Measurements from ENCODE around the gene WDPCP.
"Not testable (repeated sequence)": the region's sequence is repeated elsewhere in the genome, so short reads cannot be mapped to it uniquely, and the experiment has no call there.

Gene WDPCP

DNA sequence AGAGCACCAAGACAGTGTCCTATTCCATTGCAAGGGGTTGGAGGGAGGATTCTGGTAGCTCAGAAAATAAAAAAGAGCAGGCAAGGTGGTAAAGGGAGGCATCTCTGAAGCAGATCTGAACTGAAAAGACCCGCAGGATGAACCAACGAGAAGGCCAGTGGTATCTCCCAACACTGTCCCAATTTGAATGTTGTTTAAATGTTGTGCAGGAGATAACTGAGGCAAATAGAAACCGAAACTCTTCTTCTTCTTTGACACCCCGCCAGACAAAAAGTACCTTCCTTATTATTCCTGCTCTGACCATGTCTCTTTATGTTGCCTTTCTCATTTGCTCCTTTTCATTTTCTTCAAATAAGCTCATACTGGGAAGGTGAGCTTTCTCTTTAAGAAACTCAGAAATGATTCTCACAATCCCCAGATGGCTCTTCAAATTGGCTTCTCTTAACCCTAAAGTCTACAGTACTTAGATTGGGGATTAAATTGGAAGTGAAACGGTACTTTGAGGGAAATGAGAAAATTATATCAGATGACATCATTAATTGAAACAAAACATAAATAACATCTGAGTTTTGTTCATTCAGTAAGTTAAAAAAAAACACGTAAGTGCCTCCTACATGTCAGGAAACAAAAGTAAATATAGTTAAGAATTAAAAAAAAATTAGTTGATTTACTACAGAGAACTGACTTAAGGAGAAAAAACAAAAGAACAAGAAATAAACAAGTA lies 143.6 kb downstream of the WDPCP start:
- no peak for DNase-seq (ENCODE audit: low read depth)

DNA sequence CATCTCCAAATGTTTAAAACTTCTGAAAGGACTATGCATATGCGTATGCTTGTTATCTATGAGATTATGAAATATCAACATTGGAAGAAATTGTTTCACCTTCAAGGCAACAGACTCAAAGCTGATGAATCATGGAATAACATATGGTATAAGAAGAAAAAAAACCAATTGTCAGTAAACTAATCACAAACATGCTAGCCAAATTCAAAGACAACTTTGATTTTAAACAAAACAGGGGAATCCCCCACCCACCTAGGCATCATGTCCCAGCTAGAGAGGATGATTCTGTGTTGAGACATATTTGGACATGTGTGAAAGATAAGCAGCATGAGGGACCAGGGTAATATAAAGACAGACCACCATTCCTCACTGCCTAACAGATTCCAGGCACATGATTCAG lies 147.7 kb downstream of the WDPCP start:
- DNase-seq (ENCODE audit: low read depth): no peak

DNA sequence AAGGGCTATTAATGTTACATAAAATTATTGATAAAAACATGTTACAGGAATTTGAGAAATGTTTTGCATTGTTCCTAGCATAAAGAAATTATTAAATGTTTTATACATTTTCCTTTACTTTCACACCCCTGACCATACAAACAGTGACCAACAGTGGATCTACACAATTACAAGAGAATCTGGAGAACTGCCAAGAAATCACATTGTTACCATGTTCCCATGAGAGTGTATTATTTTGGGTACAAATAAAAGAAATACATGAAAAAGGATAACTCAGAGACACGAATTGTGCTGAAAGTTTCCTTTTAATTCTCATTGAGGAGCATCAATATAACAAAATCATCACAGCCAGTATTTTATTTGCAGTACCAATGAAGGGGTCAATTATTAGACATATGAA lies 150.1 kb downstream of the WDPCP start:
- no peak for DNase-seq (ENCODE audit: low read depth)

DNA sequence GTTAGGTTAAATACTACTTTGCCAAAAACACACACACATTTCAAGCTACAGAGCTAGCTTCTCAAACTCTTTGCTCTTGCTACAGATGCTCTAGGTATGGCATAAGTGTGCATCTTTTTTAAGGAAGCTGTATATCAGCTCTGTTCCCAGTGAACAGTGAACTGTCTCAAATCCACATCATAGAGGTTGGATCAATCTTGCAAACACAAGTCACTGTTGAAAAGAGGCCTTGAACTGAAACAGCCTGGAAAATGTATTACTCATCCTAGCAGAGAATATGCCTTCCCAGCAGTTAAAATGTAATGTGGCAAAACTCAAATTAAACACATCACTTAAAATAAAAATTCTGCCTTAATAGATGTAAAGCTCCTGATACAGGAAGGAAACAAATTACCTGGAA lies 151.8 kb downstream of the WDPCP start:
- no peak for DNase-seq (ENCODE audit: low read depth)

DNA sequence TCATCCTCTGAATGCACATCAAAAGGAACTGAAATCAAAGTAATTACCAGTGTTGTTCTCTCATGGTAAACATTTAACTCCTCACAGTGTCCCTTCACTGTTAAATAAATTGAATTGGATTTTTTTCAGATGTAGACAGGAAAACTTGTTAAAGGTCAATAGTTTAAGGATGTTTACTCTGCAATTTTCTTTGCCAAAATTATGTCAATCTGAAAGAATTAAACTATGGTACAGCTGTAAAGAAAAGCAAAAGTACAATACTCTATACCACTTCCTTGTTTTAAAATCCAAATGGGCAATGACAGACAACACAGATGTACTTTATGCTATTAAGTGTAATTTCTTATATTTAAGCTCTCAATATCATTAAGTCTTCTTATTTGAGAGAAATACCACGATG lies 153.2 kb downstream of the WDPCP start:
- no peak for DNase-seq (ENCODE audit: low read depth)

DNA sequence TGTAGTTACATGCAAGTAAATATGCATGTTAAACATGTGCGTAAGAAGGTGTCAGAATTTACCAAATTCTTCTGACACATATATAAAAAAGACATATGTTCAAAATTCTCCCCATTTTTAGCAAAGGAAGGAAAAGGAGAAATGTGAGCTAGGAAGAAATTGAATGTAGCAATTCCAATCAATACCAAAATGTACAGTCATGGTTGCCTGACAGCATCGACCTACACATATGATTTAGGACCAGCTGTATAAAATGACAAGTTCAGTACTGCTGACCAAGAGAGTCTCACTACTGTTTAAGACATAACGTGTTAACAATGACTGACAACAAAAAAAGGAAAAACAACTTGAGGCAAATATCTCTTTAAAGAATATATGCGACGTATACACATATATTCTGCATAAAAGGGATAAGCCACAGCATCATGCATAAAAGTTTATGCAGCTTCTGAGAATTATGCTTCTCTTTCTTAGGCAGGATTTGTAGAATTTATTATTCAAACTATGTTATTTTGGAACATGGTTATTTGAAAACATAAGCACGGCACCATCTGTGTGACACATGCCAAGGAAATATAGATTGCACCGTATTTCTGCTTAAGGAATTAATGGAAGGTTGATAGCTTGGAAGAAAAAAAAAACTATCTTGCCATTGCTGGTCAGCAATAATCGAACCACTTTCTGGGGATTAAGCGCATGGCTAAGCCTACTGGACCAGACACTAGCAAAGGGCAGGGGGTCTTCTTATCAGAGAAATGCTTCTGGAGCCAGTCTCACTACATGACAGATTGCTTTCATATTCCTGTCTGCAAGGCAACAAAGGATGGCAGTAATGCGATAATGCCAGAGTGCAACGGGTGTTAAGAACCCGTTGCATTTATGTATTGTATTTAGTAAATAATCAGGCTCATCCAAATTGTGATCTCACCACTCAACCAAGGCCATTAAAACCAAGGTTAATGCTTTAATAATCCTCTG lies 154.0 kb downstream of the WDPCP start:
- no peak for DNase-seq (ENCODE audit: low read depth)

DNA sequence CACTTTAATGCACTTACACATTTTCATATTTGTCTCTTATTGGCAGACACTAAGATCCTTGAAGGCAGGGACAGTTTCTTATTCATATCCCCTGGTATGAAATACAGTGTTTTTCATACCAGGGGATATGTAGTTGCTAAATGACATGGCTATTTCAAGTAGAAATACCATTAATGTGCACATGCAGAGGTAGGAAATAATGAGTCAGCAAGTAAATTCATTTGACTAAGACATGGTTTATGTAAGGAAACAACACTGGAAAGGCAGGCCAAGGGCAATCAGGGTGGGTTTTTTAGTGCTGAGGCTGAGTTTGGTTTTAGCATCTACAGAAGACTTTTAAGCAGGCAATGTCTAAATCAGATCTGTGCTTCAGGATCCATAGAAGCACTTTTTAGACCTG lies 155.9 kb downstream of the WDPCP start:
- DNase-seq (ENCODE audit: low read depth): no peak

DNA sequence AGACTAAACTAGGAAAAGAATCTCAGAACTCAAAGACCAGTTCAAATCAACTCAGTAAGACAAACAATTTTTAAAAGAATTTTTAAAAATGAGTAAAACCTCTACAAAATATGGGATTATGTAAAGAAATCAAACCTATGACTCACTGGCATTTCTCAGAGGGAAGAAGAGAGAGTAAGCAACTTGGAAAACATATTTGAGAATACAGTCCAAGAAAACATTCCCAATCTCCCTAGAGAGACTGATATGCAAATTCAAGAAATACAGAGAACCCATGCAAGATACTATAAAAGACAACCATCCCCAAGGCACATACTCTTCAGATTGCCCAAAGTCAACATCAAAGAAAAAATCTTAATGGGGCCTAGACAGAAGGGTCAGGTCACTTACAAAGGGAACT lies 162.7 kb downstream of the WDPCP start:
- no peak for DNase-seq (ENCODE audit: low read depth)

DNA sequence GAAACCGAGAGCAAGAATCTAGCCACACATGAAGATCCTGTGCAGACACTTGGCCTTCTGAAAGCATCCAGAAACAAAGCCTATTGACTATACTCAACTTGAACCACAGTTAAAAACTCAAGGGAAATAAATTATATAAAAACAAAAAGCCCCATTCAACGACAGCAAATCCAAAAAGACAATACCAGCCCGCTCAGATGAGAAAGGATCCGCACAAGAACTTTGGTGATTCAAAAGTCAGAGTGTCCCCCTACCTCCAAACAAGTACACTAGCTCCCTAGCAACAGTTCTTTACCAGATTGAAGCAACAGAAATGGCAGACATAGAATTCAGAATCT lies 163.2 kb downstream of the WDPCP start:
- DNase-seq (ENCODE audit: low read depth): no peak

DNA sequence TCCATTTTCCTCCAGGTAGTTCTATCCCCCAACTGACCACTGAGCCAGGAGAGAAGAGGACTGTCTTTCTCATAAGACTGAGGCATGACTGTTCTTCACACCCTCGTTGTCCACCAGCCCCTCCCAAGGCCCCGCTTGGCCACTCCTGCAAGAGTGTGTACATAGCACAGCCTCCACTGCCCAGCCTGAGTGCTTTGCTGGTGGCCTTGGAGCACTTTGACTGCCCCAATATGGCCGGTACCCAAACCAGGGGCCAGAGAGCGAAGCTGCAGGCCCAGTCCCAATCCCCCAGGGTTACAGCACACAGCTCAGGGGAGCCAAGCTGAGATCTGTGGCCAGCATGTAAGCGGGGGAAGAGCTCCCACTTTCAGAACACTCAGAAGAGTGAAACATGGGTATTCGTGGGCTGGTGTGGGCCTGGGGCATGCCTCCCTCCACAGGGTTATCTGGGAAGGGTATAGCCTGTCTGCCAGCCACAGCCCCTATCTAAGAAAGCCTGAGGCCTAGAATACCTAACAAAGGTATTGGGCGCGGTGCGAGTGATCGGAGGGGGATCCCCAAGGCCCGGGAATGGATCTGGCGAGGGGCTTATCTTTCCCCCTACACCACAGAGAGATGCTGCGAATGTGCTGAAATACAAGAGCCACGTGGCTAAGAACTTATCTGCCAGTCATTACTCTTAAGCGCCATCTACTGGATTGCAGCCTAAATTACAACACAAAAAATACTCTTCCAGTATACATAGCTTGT lies 163.8 kb downstream of the WDPCP start:
- no peak for DNase-seq (ENCODE audit: low read depth)

DNA sequence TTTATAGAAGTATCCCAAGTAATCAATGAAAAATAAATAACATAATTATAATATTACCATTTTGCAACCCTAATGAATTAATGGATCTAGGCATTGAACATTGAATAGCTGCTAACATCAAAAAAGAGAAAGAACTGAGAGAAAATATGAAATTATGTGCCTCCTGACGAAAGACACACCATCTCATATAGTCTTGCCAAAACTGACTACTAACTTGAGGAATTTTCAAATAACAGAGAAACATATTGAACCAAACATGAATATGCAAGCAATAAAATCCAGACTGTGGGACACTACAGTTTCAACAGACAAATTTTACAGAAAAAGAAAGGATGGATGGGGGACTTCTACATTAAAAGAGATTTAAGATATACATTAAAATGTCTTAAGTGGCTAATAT lies 165.7 kb downstream of the WDPCP start:
- no peak for DNase-seq (ENCODE audit: low read depth)

DNA sequence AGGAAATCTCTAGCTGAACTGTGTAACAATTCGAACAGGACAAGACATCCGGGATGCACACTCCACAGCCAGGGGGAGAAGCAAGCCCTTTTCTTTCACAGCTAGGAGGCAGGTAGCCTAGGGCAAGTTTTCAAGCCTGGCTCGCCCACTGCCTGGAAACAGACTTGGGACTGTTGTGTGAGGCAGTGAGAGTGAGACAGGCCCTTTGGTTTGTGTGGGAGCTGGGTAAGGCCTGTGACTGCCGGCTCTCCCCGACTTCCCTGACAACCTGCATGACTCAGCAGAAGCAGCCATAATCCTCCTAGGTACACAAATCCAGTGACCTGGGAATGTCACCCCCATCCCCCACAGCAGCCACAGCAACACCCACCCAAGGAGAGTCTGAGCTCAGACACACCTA lies 179.7 kb downstream of the WDPCP start:
- DNase-seq (ENCODE audit: low read depth): no peak

DNA sequence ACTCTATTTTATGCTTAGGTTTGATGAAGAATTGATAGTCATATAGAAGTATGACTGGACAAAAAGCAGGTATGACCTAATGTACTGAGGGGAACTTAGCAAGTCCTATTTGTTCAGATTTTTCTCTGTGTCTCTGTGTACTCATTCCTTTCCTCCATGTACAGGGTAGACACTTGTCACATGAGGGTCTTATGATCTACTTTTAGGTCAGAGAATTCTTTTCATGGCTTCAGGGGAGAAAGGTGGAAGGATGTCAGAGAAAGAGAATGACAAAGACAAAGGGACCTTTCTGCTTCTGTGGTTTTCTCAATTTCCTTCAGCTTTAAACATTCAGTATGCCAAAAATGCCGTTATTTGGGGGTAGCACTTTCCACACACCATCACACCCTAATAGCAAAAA lies 181.6 kb downstream of the WDPCP start:
- no peak for DNase-seq (ENCODE audit: low read depth)

DNA sequence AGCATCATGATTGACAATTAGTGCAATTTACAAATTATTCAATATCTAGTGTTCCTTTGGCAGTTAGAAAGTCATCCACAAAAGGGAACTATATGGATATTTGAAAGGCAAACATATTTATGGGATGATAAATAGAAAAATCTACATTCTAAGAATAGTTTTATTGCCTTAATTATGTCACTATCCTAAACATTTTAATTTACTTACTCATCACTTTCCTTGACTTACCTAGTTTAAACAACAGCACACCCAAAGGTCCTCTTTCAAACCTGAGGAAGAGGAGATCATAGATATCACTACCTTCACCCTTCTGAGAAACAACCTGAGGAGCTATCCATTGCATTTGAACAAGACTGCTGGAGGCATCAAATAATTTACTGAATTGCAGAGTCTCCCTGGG lies 184.5 kb downstream of the WDPCP start:
- no peak for DNase-seq (ENCODE audit: low read depth)

DNA sequence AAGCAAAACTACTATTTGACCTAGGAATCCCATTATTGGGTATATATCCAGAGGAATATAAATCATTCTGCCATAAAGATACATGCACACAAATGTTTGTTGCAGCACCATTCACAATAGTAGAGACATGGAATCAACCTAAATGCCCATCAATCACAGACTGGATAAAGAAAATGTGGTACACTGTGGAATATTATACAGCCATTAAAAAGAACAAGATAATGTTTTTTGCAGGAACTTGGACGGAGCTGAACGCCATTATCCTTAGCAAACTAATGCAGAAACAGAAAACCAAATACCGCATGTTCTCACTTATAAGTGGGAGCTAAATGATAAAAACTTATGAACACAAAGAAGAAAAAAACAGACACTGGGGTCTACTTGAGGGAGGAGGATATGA lies 185.4 kb downstream of the WDPCP start:
- not testable (repeated sequence) for DNase-seq (ENCODE audit: low read depth)

DNA sequence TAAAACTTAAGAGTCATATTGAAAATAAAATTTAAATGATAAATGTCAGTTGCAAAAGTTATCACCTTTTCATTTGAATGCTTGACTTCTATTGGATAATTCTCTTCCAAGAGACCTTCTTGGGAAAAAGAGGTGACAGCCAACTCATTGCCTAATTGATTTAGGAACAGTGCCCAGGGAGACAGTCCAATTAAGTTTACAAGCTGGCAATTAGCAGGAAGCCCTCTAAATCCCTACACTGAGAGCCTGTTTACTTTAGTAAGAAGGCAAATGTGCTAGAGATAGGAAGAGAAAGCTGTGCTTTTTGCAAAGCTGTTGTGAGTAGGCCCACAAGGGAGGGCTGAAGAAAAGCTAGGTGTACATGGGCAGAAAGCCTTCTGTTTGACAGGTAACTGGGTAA lies 189.1 kb downstream of the WDPCP start:
- no peak for DNase-seq (ENCODE audit: low read depth)

DNA sequence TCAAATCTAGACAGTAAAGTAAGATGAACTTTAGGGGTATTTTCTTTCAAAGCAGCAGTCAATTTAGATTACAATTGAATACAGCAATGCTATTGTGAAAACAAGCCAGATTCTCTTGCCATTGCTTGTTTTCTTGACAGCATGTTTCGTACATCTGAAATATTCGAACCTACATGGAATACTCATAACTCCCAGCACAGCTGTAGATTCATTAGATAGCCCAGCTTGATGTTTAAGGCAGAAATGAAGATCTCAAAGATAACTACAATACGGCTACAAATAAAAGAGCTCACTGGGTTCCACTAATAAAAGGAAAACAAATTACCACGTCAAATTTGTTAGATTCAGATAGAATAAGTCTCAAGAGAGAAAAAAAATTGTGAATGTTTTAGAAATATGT lies 208.8 kb downstream of the WDPCP start:
- DNase-seq (ENCODE audit: low read depth): no peak

DNA sequence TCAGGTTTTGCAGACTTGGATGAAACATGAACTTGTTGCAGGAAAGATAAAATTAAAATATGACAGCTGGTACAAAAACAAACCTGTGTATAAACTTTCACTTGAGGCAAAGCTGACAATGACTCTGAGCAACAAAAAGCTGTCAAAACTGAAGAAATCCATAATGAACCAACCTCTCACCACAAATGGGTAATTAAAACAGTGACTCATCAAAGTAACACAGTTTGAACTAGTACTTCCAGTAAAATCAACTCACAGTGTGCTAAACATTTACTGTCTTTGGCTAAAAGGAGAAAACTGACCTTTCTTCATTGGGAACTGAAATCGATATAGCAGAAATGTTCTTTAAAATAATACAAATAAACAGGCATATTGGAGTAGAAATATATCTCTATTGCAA lies 209.7 kb downstream of the WDPCP start:
- DNase-seq (ENCODE audit: low read depth): no peak

DNA sequence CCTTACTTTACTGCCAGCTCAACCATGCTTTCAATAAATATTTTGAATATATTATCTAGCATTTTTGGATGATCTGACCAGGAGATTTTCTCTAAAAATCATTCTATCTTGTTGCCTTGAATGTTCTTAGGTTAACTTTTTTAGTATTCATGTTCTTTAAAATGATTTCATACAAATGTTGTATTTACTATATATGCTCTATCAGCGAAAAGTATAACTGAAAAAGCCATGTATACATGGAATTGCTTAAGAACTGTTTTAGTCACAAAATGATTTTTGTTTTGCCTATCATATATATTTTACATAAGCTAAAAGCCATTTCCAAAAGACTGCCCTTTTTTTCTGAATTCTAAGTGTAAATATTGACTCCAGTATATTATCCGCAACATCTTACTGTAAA lies 213.9 kb downstream of the WDPCP start:
- DNase-seq (ENCODE audit: low read depth): no peak

DNA sequence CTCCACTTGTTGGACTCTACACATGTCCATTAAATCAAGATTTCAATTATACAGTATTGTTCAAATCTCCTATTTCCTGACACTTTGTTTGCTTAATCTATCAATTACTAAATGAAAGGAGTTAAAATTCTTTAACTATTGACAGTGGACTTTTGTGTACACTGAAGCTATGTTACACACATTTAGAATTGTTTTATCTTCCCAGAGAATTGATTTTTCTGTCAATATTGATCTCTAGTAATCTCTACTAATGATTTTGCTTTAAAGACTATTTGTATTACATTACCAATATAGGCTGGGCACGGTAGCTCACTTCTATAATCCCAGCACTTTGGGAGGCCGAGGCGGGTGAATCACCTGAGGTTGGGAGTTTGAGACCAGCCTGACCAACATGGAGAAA lies 215.7 kb downstream of the WDPCP start:
- DNase-seq (ENCODE audit: low read depth): no peak

DNA sequence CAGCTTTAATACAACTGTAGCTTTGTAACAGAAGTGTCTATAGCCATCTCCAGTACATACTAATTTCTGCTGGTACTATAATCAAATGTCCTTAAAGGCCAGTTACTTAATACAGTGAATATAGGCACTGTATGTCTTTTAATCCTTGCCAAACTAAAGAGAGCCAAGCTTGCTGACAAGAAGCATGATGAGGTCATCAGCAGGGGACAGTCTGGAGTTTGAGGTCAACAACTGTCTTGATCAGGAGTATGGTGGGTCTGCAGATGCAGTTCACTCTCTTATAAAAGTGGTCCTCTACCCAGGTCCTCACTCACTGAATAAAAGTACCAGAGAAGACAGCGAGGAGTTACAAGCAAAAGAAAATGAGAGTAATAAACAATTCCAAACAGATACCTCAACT lies 219.1 kb downstream of the WDPCP start:
- DNase-seq (ENCODE audit: low read depth): no peak

DNA sequence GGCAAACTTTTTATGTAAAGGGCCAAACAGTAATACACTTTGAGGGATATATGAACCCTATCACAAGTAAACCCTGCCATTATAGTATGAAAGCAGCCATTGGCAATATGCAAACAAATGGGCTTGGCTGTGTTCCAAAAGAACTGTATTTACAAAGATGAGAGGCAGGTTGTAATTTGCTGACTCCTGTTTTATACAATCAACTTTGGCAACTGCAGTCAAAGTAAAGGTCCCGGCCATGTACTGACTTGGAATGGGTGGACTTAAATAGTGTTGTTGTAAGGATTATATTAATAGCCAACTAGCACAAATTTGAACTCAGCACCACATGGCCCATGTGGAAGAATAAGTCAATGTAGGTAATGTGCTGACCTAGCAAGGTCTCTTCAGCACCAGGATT lies 223.4 kb downstream of the WDPCP start:
- DNase-seq (ENCODE audit: low read depth): no peak

DNA sequence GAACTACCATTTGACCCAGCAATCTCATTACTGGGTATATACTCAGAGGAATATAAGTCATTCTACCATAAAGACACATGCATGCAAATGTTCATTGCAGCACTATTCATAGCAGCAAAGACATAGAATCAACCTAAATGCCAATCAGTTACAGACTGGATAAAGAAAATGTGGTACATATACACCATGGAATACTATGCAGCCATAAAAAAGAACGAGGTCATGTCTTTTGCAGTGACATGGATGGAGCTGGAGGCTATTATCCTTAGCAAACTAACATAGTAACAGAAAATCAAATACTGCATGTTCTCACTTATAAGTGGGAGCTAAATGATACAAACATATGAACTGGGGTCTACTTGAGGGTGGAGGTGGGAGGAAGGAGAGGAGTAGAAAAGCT lies 230.6 kb downstream of the WDPCP start:
- not testable (repeated sequence) for DNase-seq (ENCODE audit: low read depth)

Measured in activated T-cell treated with anti-CD3 and anti-CD28 coated beads for 1 hour (primary cell).